GM23338 (cell line): Measurements from ENCODE around the gene LEFTY1. TPM values are rescaled to one million over a fixed set of nuclear protein-coding genes. Genes with fewer than 3 reads are reported as not detected.

Source experiments
- ATAC-seq: fragments of 200-7000 bp; cut with Tn5 transposase; 3 replicates; pipeline ENCODE4 v1.9.1; 2020
- DNase-seq: peaks from one replicate; pipeline ENCODE4 v3.0.0-alpha.2; 2015; ENCODE audit warnings: low spot score
- H2AFZ ChIP-seq: fragments of 200-600 bp; sonication (generic); 2 replicates; pipeline ENCODE4 v1.8.0; 2016; ENCODE audit warnings: antibody characterized with exemption, mild to moderate bottlenecking, moderate library complexity
- H3F3A ChIP-seq: fragments of 200-600 bp; sonication (generic); replicated peaks from 2 replicates; pipeline ENCODE4 v1.8.0; 2017; ENCODE audit warnings: antibody characterized with exemption, mixed run types, low read depth
- H3K27ac ChIP-seq: fragments of 200-600 bp; sonication (generic); 2 replicates; pipeline ENCODE4 v1.6.1; 2016; ENCODE audit warnings: low read depth
- H3K27me3 ChIP-seq: fragments of 200-600 bp; sonication (generic); 2 replicates; pipeline ENCODE4 v1.8.0; 2016; ENCODE audit warnings: mild to moderate bottlenecking, mixed run types, moderate library complexity; ENCODE audit not compliant: insufficient read depth
- H3K36me3 ChIP-seq: fragments of 200-600 bp; sonication (generic); 2 replicates; pipeline ENCODE4 v1.8.0; 2016; ENCODE audit warnings: mild to moderate bottlenecking; ENCODE audit not compliant: insufficient read depth
- H3K4me1 ChIP-seq: fragments of 200-600 bp; sonication (generic); 2 replicates; pipeline ENCODE4 v1.8.0; 2016; ENCODE audit warnings: mild to moderate bottlenecking, moderate library complexity; ENCODE audit not compliant: insufficient read depth
- H3K4me2 ChIP-seq: fragments of 200-600 bp; sonication (generic); 2 replicates; pipeline ENCODE4 v1.7.1; 2017; ENCODE audit warnings: mixed run types
- H3K4me3 ChIP-seq: fragments of 200-600 bp; sonication (generic); 2 replicates; pipeline ENCODE4 v1.6.1; 2016; ENCODE audit warnings: mixed run types
- H3K79me2 ChIP-seq: fragments of 200-600 bp; sonication (generic); replicated peaks from 2 replicates; pipeline ENCODE4 v1.8.0; 2017; ENCODE audit warnings: mild to moderate bottlenecking; ENCODE audit not compliant: insufficient read depth
- H3K9me2 ChIP-seq: fragments of 200-600 bp; sonication (generic); 2 replicates; pipeline ENCODE4 v1.8.0; 2017; ENCODE audit not compliant: insufficient read depth
- H4K20me1 ChIP-seq: fragments of 200-600 bp; sonication (generic); replicated peaks from 2 replicates; pipeline ENCODE4 v1.8.0; 2017; ENCODE audit warnings: mild to moderate bottlenecking; ENCODE audit not compliant: insufficient read depth
- H3K27ac Mint-ChIP-seq: 2 replicates; pipeline ENCODE4 v1.8.0; 2020; ENCODE audit warnings: inconsistent platforms, mild to moderate bottlenecking, moderate library complexity, mixed read lengths
- H3K27me3 Mint-ChIP-seq: 3 replicates; pipeline ENCODE4 v1.8.0; 2022; ENCODE audit warnings: low read depth, mild to moderate bottlenecking, moderate library complexity, mixed read lengths, inconsistent platforms; ENCODE audit not compliant: insufficient read depth, poor library complexity
- H3K36me3 Mint-ChIP-seq: 3 replicates; pipeline ENCODE4 v1.8.0; 2021; ENCODE audit warnings: low read depth, mild to moderate bottlenecking, inconsistent platforms, moderate library complexity, mixed read lengths
- H3K4me1 Mint-ChIP-seq: 3 replicates; pipeline ENCODE4 v1.8.0; 2020; ENCODE audit warnings: mild to moderate bottlenecking, inconsistent platforms, mixed read lengths
- H3K4me3 Mint-ChIP-seq: 3 replicates; pipeline ENCODE4 v1.8.0; 2021; ENCODE audit warnings: moderate library complexity, mild to moderate bottlenecking, inconsistent platforms, mixed read lengths
- H3K9me3 Mint-ChIP-seq: 3 replicates; pipeline ENCODE4 v1.8.0; 2020; ENCODE audit warnings: moderate library complexity, mild to moderate bottlenecking, inconsistent platforms, mixed read lengths
- CREB1 ChIP-seq: fragments of 250-450 bp; sonication (Bioruptor Pico); IDR thresholded peaks from 2 replicates; pipeline ENCODE4 v1.5.0; 2020; ENCODE audit warnings: low read depth, mild to moderate bottlenecking, moderate library complexity
- EZH2phosphoT487 ChIP-seq: fragments of 200-600 bp; sonication (generic); IDR thresholded peaks from one replicate; pipeline ENCODE4 v1.8.1; 2018; ENCODE audit warnings: antibody characterized with exemption; ENCODE audit not compliant: unreplicated experiment
- JUNB ChIP-seq: IDR thresholded peaks from one replicate; pipeline ENCODE4 v1.6.1; 2016; ENCODE audit warnings: antibody characterized with exemption; ENCODE audit not compliant: unreplicated experiment
- STAT1 ChIP-seq: IDR thresholded peaks from one replicate; pipeline ENCODE4 v1.6.1; 2016; ENCODE audit warnings: antibody characterized with exemption; ENCODE audit not compliant: unreplicated experiment
- ZNF114 ChIP-seq: fragments of 250-450 bp; sonication (Bioruptor Pico); IDR thresholded peaks from 2 replicates; pipeline ENCODE4 v1.5.0; 2020; ENCODE audit warnings: mild to moderate bottlenecking, moderate library complexity
- polyA plus RNA-seq: library from polyadenylated mRNA; unstranded; fragments of >200 nt; fragmentation: Nextera tagmentation; extraction: Ambion mirVana; gene quantifications from 2 replicates; pipeline ENCODE4 v1.2.1, GENCODE V29; 2016
- total RNA-seq: library from RNA; depleted of rRNA; stranded (reverse); fragments of >200 nt; shearing (Covaris generic); gene quantifications from 2 replicates; pipeline ENCODE4 v1.2.3, GENCODE V29; 2014
- TF ChIP-seq, protein P1 (sequence below): IDR thresholded peaks from 2 replicates; pipeline ENCODE4 v1.6.1; 2016; ENCODE audit warnings: antibody characterized with exemption

Gene LEFTY1
- total and polyA plus RNA-seq, 2 experiments from 2014 or later, result 27.5 to 65.4 TPM

DNA sequence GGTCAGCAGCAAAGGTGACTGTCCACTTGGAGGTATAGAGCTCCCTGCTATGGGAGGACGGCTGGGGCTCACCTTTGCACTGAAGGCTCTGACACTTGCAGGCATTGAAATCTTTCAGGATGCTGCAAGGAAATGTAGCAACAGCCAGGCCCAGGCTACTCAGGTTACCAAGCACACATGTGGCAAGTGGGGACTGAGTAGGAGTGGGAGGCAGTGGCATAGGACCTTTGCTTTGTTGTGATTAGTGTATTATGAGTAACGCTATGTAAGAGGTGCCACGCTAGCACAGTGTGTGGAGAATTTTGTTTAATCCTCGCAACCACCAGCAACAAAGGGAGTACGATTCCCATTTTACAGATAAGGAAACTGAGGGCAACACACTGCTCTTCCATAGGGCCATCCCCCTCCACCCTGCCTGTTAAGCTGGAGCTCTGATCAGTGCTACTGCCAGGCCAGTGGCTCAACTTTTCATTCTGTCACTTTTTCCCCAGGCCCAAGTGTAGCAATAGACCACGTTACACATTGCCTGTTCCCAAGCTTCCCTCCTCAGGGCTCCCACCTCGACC, 28.0 kb downstream of the LEFTY1 start:
- H3K27me3 ChIP-seq, result no peaks in the 10 kb centered on the region
- peaks cover 9% of the 10 kb centered on the region for H4K20me1 ChIP-seq
- TF ChIP-seq ZNF114, result no peak
- no peak for TF ChIP-seq EZH2phosphoT487
- no peak for TF ChIP-seq STAT1
- Mint-ChIP-seq H3K4me1 (no peaks in the 10 kb centered on the region), H3K27me3 (peaks cover 4% of the 10 kb centered on the region), H3K27ac (no peak overlapping the region), H3K36me3 (peaks cover 78% of the 10 kb centered on the region), H3K4me3 (no peak overlapping the region), H3K9me3 (no peaks in the 10 kb centered on the region)
- H3K4me2 ChIP-seq, result no peak overlapping the region
- no peak for DNase-seq
- ATAC-seq, result no peak
- no peaks in the 10 kb centered on the region for H3K4me1 ChIP-seq
- no peak overlapping the region for H2AFZ ChIP-seq
- no peaks in the 10 kb centered on the region for H3K79me2 ChIP-seq
- 0 out of 2 replicates have a peak, but pooled peaks cover 4% of the 10 kb centered on the region for H3F3A ChIP-seq
- H3K4me3 ChIP-seq, result no peak overlapping the region
- peaks cover 44% of the 10 kb centered on the region for H3K36me3 ChIP-seq
- H3K27ac ChIP-seq, result no peak overlapping the region
- no peaks in the 10 kb centered on the region for H3K9me2 ChIP-seq

DNA sequence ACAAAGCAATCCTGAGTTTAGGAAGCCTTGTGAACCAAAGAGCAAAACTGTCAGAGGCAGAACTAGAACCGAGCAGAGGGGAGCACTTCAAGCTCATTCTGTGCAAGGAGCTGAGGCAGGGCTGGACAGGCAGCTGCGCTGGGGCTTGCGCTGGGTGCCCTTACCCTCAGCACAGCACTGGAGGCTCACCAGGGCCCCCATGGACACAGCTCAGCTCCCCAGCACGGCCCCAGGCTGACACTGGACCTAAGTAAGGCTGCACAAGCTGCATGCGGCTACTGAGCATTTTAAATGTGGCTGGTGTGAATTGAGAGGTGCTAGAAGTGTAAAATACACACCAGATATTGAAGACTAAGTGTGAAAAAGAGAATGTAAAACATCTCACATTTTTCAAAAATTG, 28.8 kb downstream of the LEFTY1 start:
- 0 out of 2 replicates have a peak, but pooled peaks cover 4% of the 10 kb centered on the region for H3F3A ChIP-seq
- Mint-ChIP-seq H3K4me3 (no peak overlapping the region), H3K9me3 (no peaks in the 10 kb centered on the region), H3K36me3 (peaks cover 78% of the 10 kb centered on the region), H3K27me3 (peaks cover 4% of the 10 kb centered on the region), H3K4me1 (no peaks in the 10 kb centered on the region), H3K27ac (no peak overlapping the region)
- H4K20me1 ChIP-seq, result peaks cover 9% of the 10 kb centered on the region
- peaks cover 48% of the 10 kb centered on the region for H3K36me3 ChIP-seq
- no peak for ATAC-seq
- no peaks in the 10 kb centered on the region for H3K27me3 ChIP-seq
- no peak overlapping the region for H3K27ac ChIP-seq
- no peak overlapping the region for H3K4me2 ChIP-seq
- H3K4me1 ChIP-seq, result no peaks in the 10 kb centered on the region
- H2AFZ ChIP-seq, result no peak overlapping the region
- H3K4me3 ChIP-seq, result no peak overlapping the region
- TF ChIP-seq CREB1 (CRISPR knock-in tag) (no peak), ZNF114 (no peak), STAT1 (no peak)
- TF ChIP-seq, protein P1, sequence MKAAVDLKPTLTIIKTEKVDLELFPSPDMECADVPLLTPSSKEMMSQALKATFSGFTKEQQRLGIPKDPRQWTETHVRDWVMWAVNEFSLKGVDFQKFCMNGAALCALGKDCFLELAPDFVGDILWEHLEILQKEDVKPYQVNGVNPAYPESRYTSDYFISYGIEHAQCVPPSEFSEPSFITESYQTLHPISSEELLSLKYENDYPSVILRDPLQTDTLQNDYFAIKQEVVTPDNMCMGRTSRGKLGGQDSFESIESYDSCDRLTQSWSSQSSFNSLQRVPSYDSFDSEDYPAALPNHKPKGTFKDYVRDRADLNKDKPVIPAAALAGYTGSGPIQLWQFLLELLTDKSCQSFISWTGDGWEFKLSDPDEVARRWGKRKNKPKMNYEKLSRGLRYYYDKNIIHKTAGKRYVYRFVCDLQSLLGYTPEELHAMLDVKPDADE, result no peak
- H3K9me2 ChIP-seq, result no peaks in the 10 kb centered on the region
- H3K79me2 ChIP-seq, result no peaks in the 10 kb centered on the region
- DNase-seq, result no peak

DNA sequence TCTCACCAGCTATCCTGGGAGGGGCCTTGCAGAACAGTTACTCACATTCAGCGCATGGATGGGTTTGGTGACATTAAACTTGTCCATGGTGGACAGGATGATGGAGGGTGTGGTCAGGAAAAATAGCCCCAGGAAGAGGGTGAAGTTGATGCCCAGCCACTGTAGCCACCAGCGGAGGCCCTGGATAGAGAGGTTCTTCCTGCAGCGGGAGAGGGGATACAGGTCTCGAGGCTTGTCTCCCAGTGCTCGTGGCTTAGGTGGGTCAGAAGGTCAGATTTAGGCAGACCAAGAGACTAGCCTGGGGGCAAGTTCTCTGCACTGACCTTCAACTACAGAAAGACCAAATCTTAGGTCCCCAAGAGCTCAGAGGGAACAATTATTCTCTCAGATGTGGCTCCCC, 29.8 kb downstream of the LEFTY1 start:
- no peaks in the 10 kb centered on the region for H3K27me3 ChIP-seq
- no peaks in the 10 kb centered on the region for H3K4me1 ChIP-seq
- H3K9me2 ChIP-seq, result no peaks in the 10 kb centered on the region
- H3K36me3 ChIP-seq, result peaks cover 52% of the 10 kb centered on the region
- ATAC-seq, result no peak
- no peak overlapping the region for H3K4me2 ChIP-seq
- no peaks in the 10 kb centered on the region for H3K79me2 ChIP-seq
- no peak overlapping the region for H2AFZ ChIP-seq
- no peak overlapping the region for H3K4me3 ChIP-seq
- no peak overlapping the region for H3K27ac ChIP-seq
- peaks cover 4% of the 10 kb centered on the region for H3K27me3 Mint-ChIP-seq
- no peaks in the 10 kb centered on the region for H3K4me1 Mint-ChIP-seq
- peaks cover 9% of the 10 kb centered on the region for H4K20me1 ChIP-seq
- H3K9me3 Mint-ChIP-seq, result no peaks in the 10 kb centered on the region
- DNase-seq, result no peak
- H3K4me3 Mint-ChIP-seq, result no peak overlapping the region
- no peak overlapping the region for H3K27ac Mint-ChIP-seq
- no peak for TF ChIP-seq ZNF114
- no peak for TF ChIP-seq JUNB
- no peaks in the 10 kb centered on the region for H3F3A ChIP-seq
- peaks cover 77% of the 10 kb centered on the region for H3K36me3 Mint-ChIP-seq
